K562 (cell line): ENCODE results near the gene NXPH4. TPM values are rescaled to one million over a fixed set of nuclear protein-coding genes. Genes with fewer than 3 reads are reported as not detected.

Source experiments
- CBFB ChIP-seq: sonication (generic); formaldehyde crosslinking; IDR thresholded peaks from 2 replicates; pipeline ENCODE4 v1.4.0; 2020; ENCODE audit warnings: mild to moderate bottlenecking, missing genetic modification reagents
- CREB3L1 ChIP-seq: fragments of 450-650 bp; IDR thresholded peaks from 2 replicates; pipeline ENCODE4 v1.6.1; 2014; ENCODE audit warnings: low read depth, mild to moderate bottlenecking, moderate library complexity, borderline replicate concordance
- CTBP1 ChIP-seq: fragments of 450-650 bp; IDR thresholded peaks from 2 replicates; pipeline ENCODE4 v1.6.1; 2016; ENCODE audit warnings: borderline replicate concordance
- CTCFL ChIP-seq: IDR thresholded peaks from 2 replicates; pipeline ENCODE4 v1.6.1; 2011; ENCODE audit warnings: borderline replicate concordance, low read depth, mild to moderate bottlenecking, moderate library complexity, low read length; ENCODE audit not compliant: insufficient read depth, poor library complexity, severe bottlenecking
- GABPB2 ChIP-seq: fragments of 250-450 bp; sonication (Bioruptor Pico); conservative IDR thresholded peaks from 2 replicates; pipeline ENCODE4 v1.5.1; 2021; ENCODE audit warnings: mild to moderate bottlenecking
- HSF4 ChIP-seq: fragments of 250-450 bp; sonication (Bioruptor Pico); IDR thresholded peaks from 2 replicates; pipeline ENCODE4 v2.1.2; 2022; ENCODE audit warnings: mild to moderate bottlenecking, moderate library complexity, borderline replicate concordance
- ILK ChIP-seq: fragments of 450-650 bp; IDR thresholded peaks from 2 replicates; pipeline ENCODE4 v1.6.1; 2016; ENCODE audit warnings: missing genetic modification characterization, low read depth, mild to moderate bottlenecking, missing compliant biosample characterization, moderate library complexity, borderline replicate concordance
- JUN ChIP-seq, 2 experiments: sonication (generic) in 1 of 2; formaldehyde crosslinking in 1 of 2; IDR thresholded peaks; 2 replicates each; pipeline versions ENCODE4 v1.6.1 to v1.8.0; 2012 to 2022; ENCODE audit warnings: borderline replicate concordance in 2 of 2, mild to moderate bottlenecking in 2 of 2, improper control_type of control experiment in 1 of 2, low read depth in 1 of 2, low read length in 1 of 2, missing genetic modification reagents in 1 of 2
- MAFK ChIP-seq: IDR thresholded peaks from 2 replicates; pipeline ENCODE4 v1.6.1; 2011; ENCODE audit warnings: low read length, improper control_type of control experiment
- NELFE ChIP-seq: IDR thresholded peaks from 2 replicates; pipeline ENCODE4 v1.6.1; 2011; ENCODE audit warnings: mild to moderate bottlenecking; ENCODE audit not compliant: insufficient read depth, insufficient read length
- PYGO2 ChIP-seq: fragments of 450-650 bp; IDR thresholded peaks from 2 replicates; pipeline ENCODE4 v1.6.1; 2016; ENCODE audit warnings: mild to moderate bottlenecking, missing genetic modification characterization, moderate library complexity, missing compliant biosample characterization
- RAD21 ChIP-seq, 2 experiments: fragments of 250-450 bp in 1 of 2; fragments of 450-650 bp in 1 of 2; sonication (Bioruptor Pico) in 1 of 2; formaldehyde crosslinking in 1 of 2; IDR thresholded peaks in 1 of 2; conservative IDR thresholded peaks in 1 of 2; 2 replicates each; pipeline versions ENCODE4 v1.4.0 to v1.8.0; 2020 to 2022; ENCODE audit warnings: mild to moderate bottlenecking in 2 of 2, moderate library complexity in 1 of 2
- RBM25 ChIP-seq: fragments of 200-400 bp; formaldehyde crosslinking; IDR thresholded peaks from 2 replicates; pipeline ENCODE4 v1.6.1; 2018; ENCODE audit warnings: low read length, low read depth, moderate library complexity; ENCODE audit not compliant: severe bottlenecking
- TAF1 ChIP-seq: IDR thresholded peaks from 2 replicates; pipeline ENCODE4 v1.6.1; 2011; ENCODE audit warnings: mild to moderate bottlenecking, low read length, moderate library complexity; ENCODE audit not compliant: insufficient read depth, control insufficient read depth, severe bottlenecking; ENCODE audit errors: extremely low read depth
- TAF9B ChIP-seq: fragments of 450-650 bp; IDR thresholded peaks from 2 replicates; pipeline ENCODE4 v1.6.1; 2018; ENCODE audit warnings: mild to moderate bottlenecking; ENCODE audit not compliant: partially characterized antibody
- U2AF1 ChIP-seq: fragments of 200-400 bp; formaldehyde crosslinking; optimal IDR thresholded peaks from 2 replicates; pipeline ENCODE3; 2017; ENCODE audit warnings: mild to moderate bottlenecking, low read depth, low read length, moderate library complexity
- ZBTB12 ChIP-seq: fragments of 250-450 bp; sonication (Bioruptor Pico); IDR thresholded peaks from 2 replicates; pipeline ENCODE4 v1.4.0; 2020
- ZBTB43 ChIP-seq: sonication (generic); formaldehyde crosslinking; IDR thresholded peaks from 2 replicates; pipeline ENCODE4 v1.8.0; 2023; ENCODE audit warnings: mild to moderate bottlenecking, missing genetic modification reagents
- ZEB2 ChIP-seq: fragments of 450-650 bp; IDR thresholded peaks from 2 replicates; pipeline ENCODE4 v1.6.1; 2016
- ZNF263 ChIP-seq: sonication (generic); formaldehyde crosslinking; IDR thresholded peaks from 2 replicates; pipeline ENCODE4 v1.8.0; 2022; ENCODE audit warnings: mild to moderate bottlenecking, missing genetic modification reagents, borderline replicate concordance
- ZNF282 ChIP-seq: sonication (generic); formaldehyde crosslinking; IDR thresholded peaks from 2 replicates; pipeline ENCODE4 v1.8.1; 2023; ENCODE audit warnings: missing genetic modification reagents
- ZNF780A ChIP-seq: fragments of 250-450 bp; sonication (Bioruptor Pico); IDR thresholded peaks from 2 replicates; pipeline ENCODE4 v1.5.0; 2021; ENCODE audit warnings: mild to moderate bottlenecking
- ZSCAN29 ChIP-seq: fragments of 450-650 bp; IDR thresholded peaks from 2 replicates; pipeline ENCODE4 v1.6.1; 2017
- polyA plus RNA-seq, 8 experiments: library from polyadenylated mRNA; depleted of rRNA in 4 of 8; stranded (reverse) in 5 of 8; unstranded in 3 of 8; fragments of >200 nt; fragmentation: Nextera tagmentation in 2 of 8; fragmentation: Illumina TruSeq in 1 of 8; extraction: Ambion mirVana in 2 of 8; extraction: Trizol in 1 of 8; gene quantifications; 2 replicates each; pipeline versions ENCODE4 v1.2.1 to v1.2.3, GENCODE V29; 2011 to 2014; ENCODE audit warnings: inconsistent platforms in 1 of 8, missing spikeins in 1 of 8
- total RNA-seq, 7 experiments: library from RNA; depleted of rRNA in 6 of 7; stranded (reverse); fragments of >200 nt in 6 of 7; fragmentation: Illumina TruSeq in 2 of 7; extraction: Trizol in 2 of 7; gene quantifications; 2 replicates each; pipeline versions ENCODE4 v1.2.1 to v1.2.3, GENCODE V29; 2011 to 2021; ENCODE audit warnings: low replicate concordance in 1 of 7

The NXPH4 gene
- total and polyA plus RNA-seq, 9 of the 15 experiments (the other 6 are each of a cell fraction or from before 2014, with no cell fraction given): 0.49 to 2.7 (median 1.1) TPM; not detected in 4

- TF ChIP-seq U2AF1 (no peak), TAF9B (no peak), PYGO2 (tag) (no peak), GABPB2 (CRISPR knock-in tag) (no peak), ZSCAN29 (peak; percentile 74; the same call in 1 of the 2 replicates), RAD21 (CRISPR knock-in tag; conservative IDR thresholded peaks at IDR 0.05 in 1 of 2, IDR thresholded peaks at IDR 0.05 in 1 of 2) (peak; percentile 26 to 73; a peak in 3 of 4 replicates), RBM25 (no peak), NELFE (no peak), HSF4 (CRISPR knock-in tag) (no peak), TAF1 (no peak), ILK (tag) (no peak), ZNF780A (CRISPR knock-in tag) (no peak), ZNF263 (CRISPR knock-in tag) (peak; percentile 45; the same call in 1 of the 2 replicates), CTCFL (peak; percentile 77), ZNF282 (CRISPR knock-in tag) (no peak), CBFB (CRISPR knock-in tag) (no peak), MAFK (no peak), ZBTB43 (CRISPR knock-in tag) (no peak), CREB3L1 (no peak), JUN (IDR thresholded peaks at IDR 0.05; ENCODE audit: borderline replicate concordance, low read depth, low read length) (no peak), JUN (CRISPR knock-in tag; IDR thresholded peaks at IDR 0.05; ENCODE audit: borderline replicate concordance) (no peak), ZEB2 (no peak), CTBP1 (peak; percentile 61; the same call in 1 of the 2 replicates), ZBTB12 (CRISPR knock-in tag) (no peak)
Observed at GRCh38 chr12:57173089-57173488, 43.5 kb upstream of the NXPH4 start (continued).
